Left ventricle myocardium inferior (tissue), 1 donor: ENCODE measurements around the gene TLN1. TPM values are rescaled to one million over a fixed set of nuclear protein-coding genes. Genes with fewer than 3 reads are reported as not detected.
A peak's percentile ranks its signal among the peaks of the same experiment; 100 is the strongest.

Source experiments
- DNase-seq: peaks from one replicate; pipeline ENCODE4 v3.0.0-alpha.2; 2020
- H3K27ac ChIP-seq: fragments of 200-600 bp; replicated peaks from 2 replicates; pipeline ENCODE4 v1.8.0; 2021
- H3K27me3 ChIP-seq: fragments of 200-600 bp; 2 replicates; pipeline ENCODE4 v1.8.0; 2021; ENCODE audit warnings: low read depth
- H3K36me3 ChIP-seq: fragments of 200-600 bp; 2 replicates; pipeline ENCODE4 v1.8.0; 2021
- H3K4me1 ChIP-seq: fragments of 200-600 bp; 2 replicates; pipeline ENCODE4 v1.8.0; 2021
- H3K4me3 ChIP-seq: fragments of 200-600 bp; 2 replicates; pipeline ENCODE4 v1.8.0; 2021; ENCODE audit warnings: mild to moderate bottlenecking, moderate library complexity
- H3K9me3 ChIP-seq: fragments of 200-600 bp; replicated peaks from 2 replicates; pipeline ENCODE4 v1.8.0; 2021
- CTCF ChIP-seq: fragments of 200-600 bp; IDR thresholded peaks from 2 replicates; pipeline ENCODE4 v1.8.0; 2021; ENCODE audit warnings: antibody characterized with exemption, mild to moderate bottlenecking, borderline replicate concordance
- intact Hi-C: fragments of 100-400 bp; cut with micrococcal nuclease; formaldehyde crosslinking; loops from one replicate; pipeline ENCODE4 v1.11.0; 2022
- total RNA-seq: library from RNA; stranded (reverse); fragmentation: NEBNext Ultra II Directional; extraction: Animal tissue kit (Norgen Biotek cat#: 25700); gene quantifications from one replicate; pipeline ENCODE4 v1.2.1, GENCODE V29; 2021
- donor health status: DM: no; HTN: yes; CAD: no; lungs with severe emphysema.

Gene TLN1
- total RNA-seq, 1 donor from 2014 or later = 234 TPM

DNA sequence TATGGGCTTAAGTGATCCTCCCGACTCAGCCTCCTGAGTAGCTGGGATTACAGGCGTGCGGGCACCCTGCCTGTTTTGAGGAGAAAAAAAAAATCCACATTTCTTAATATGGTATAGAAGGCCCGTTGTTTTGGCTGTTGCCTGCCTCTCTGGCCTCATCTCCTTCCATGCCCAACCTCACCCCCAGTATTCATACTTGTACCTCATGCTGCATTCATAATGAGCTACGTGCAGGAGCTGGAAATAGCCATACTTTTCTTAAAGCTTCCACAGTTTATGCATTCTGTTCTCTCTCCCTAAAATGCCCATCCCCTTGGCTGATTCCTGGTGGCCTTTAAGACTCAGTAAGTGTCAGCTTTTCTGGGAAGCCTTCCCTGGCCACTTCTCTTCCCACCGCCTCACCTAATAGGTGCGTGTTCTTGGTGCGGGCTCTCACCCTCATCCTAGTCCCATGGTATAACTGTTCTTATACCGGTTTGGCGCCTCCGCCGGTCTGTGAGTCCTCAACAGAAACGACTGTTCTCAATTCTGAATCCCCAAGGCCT, 40.2 kb downstream of the TLN1 start:
- H3K36me3 ChIP-seq = peaks cover 21% of the 10 kb centered on the region
- DNase-seq = no peak
- H3K4me1 ChIP-seq = peaks cover 54% of the 10 kb centered on the region
- H3K27me3 ChIP-seq = no peaks in the 10 kb centered on the region
- no peaks in the 10 kb centered on the region for H3K9me3 ChIP-seq
- intact Hi-C loops = loop anchor here (5.0 kb wide), 1 partner anchor 35 kb away; the partner anchor contains the start of genes CCDC107 and RMRP
- H3K27ac ChIP-seq = peak overlapping the region; percentile 98
- TF ChIP-seq CTCF = no peak
- no peak overlapping the region for H3K4me3 ChIP-seq

- Histone ChIP-seq H3K4me3 (peak overlapping the region; percentile 78), H3K36me3 (peaks cover 16% of the 10 kb centered on the region), H3K4me1 (peaks cover 54% of the 10 kb centered on the region), H3K27ac (peak overlapping the region; percentile 98), H3K27me3 (no peaks in the 10 kb centered on the region), H3K9me3 (no peaks in the 10 kb centered on the region)
- no peak for DNase-seq
- intact Hi-C loops = loop anchor here (5.0 kb wide), 1 partner anchor 34 kb away; the partner anchor contains the start of genes CCDC107 and RMRP
- no peak for TF ChIP-seq CTCF
These were observed 40.7 kb downstream of the TLN1 start for GRCh38 chr9:35691334-35691650.

- Histone ChIP-seq H3K27me3 (no peaks in the 10 kb centered on the region), H3K4me3 (peak overlapping the region; percentile 78), H3K36me3 (peaks cover 13% of the 10 kb centered on the region), H3K9me3 (no peaks in the 10 kb centered on the region), H3K27ac (peak overlapping the region; percentile 98), H3K4me1 (peaks cover 57% of the 10 kb centered on the region)
- intact Hi-C loops = loop anchor here (5.0 kb wide), 1 partner anchor 33 kb away; the partner anchor contains the start of genes CCDC107 and RMRP
- TF ChIP-seq CTCF = no peak
- DNase-seq = peak; percentile 87
These were observed 41.2 kb downstream of the TLN1 start for GRCh38 chr9:35690614-35691333.

DNA sequence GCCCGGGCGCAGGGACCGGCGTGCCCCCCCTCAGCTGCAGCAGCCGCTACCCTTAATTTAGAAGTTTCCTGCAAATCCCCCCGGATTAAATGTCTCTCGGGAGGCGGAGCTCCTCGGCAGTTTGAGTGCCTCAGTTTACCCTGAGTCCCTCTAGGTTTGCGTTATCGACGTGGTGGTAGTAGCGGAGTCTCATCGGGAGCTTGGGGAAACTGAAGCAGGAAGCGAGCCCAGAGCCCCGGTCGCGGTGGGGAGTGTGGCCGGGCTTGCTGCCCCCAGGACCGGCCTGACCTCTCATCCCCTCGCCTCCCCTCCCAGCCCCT, 41.7 kb downstream of the TLN1 start:
- no peak for TF ChIP-seq CTCF
- no peaks in the 10 kb centered on the region for H3K27me3 ChIP-seq
- H3K36me3 ChIP-seq = peaks cover 15% of the 10 kb centered on the region
- peak overlapping the region; percentile 78 for H3K4me3 ChIP-seq
- peaks cover 62% of the 10 kb centered on the region for H3K4me1 ChIP-seq
- intact Hi-C loops = loop anchor here (5.0 kb wide), 1 partner anchor 33 kb away; the partner anchor contains the start of genes CCDC107 and RMRP
- peak overlapping the region; percentile 98 for H3K27ac ChIP-seq
- no peaks in the 10 kb centered on the region for H3K9me3 ChIP-seq
- DNase-seq = no peak

GRCh38 chr9:35689542-35690293, 42.3 kb downstream of the TLN1 start, which contains the start of gene TPM2:
Gene TPM2, minus strand, starts transcription at chr9:35689925. Its CDS starts 108 bp downstream, at chr9:35689817.
- intact Hi-C loops = loop anchor here (5.0 kb wide), 1 partner anchor 32 kb away; the partner anchor contains the start of genes CCDC107 and RMRP
- Histone ChIP-seq H3K36me3 (peaks cover 21% of the 10 kb centered on the region), H3K9me3 (no peaks in the 10 kb centered on the region)

More at GRCh38 chr9:35689542-35690293, 42.3 kb downstream of the TLN1 start, which contains the start of gene TPM2:
- Histone ChIP-seq H3K4me3 (peak within 1 kb of the TSS; percentile 78), H3K27ac (peak within 1 kb of the TSS; percentile 98), H3K4me1 (peaks cover 67% of the 10 kb centered on the region), H3K27me3 (no peaks in the 10 kb centered on the region)
- TF ChIP-seq CTCF = no peak
- peak; percentile 85 for DNase-seq
